Loucy (cell line): ENCODE measurements around the gene MRPL50.

Source experiments
- EZH2phosphoT487 ChIP-seq: fragments of 200-600 bp; IDR thresholded peaks from 2 replicates; pipeline ENCODE4 v1.6.1; 2018; ENCODE audit warnings: antibody characterized with exemption, mild to moderate bottlenecking, moderate library complexity, borderline replicate concordance
- TF ChIP-seq, protein P1 (sequence below): fragments of 200-600 bp; sonication (generic); conservative IDR thresholded peaks from 2 replicates; pipeline ENCODE4 v1.5.1; 2014; ENCODE audit warnings: mild to moderate bottlenecking, antibody characterized with exemption, low read length

- TF ChIP-seq, protein P1, sequence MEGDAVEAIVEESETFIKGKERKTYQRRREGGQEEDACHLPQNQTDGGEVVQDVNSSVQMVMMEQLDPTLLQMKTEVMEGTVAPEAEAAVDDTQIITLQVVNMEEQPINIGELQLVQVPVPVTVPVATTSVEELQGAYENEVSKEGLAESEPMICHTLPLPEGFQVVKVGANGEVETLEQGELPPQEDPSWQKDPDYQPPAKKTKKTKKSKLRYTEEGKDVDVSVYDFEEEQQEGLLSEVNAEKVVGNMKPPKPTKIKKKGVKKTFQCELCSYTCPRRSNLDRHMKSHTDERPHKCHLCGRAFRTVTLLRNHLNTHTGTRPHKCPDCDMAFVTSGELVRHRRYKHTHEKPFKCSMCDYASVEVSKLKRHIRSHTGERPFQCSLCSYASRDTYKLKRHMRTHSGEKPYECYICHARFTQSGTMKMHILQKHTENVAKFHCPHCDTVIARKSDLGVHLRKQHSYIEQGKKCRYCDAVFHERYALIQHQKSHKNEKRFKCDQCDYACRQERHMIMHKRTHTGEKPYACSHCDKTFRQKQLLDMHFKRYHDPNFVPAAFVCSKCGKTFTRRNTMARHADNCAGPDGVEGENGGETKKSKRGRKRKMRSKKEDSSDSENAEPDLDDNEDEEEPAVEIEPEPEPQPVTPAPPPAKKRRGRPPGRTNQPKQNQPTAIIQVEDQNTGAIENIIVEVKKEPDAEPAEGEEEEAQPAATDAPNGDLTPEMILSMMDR, result no peak
- no peak for TF ChIP-seq EZH2phosphoT487
Observed at GRCh38 chr9:101369884-101370531, 28.4 kb downstream of the MRPL50 start.
